Small intestine (tissue), 7 donors: ENCODE data around the gene FRAT2. TPM values are rescaled to one million over a fixed set of nuclear protein-coding genes. Genes with fewer than 3 reads are reported as not detected.
A peak's percentile ranks its signal among the peaks of the same experiment; 100 is the strongest.

Experiments used
- DNase-seq, 2 donors: peaks; one replicate each; pipeline versions ENCODE4 v3.0.0 to v3.0.0-alpha.2; 2013
- FAIRE-seq: peaks from 2 replicates; lab custom pipeline; 2012; peaks lifted over from hg19 to GRCh38; lab: Jason Lieb, UNC
- H3K27ac ChIP-seq, 3 donors: one replicate each; pipeline ENCODE4 v1.5.1; 2013; ENCODE audit warnings: low read length in 2 of 3, mild to moderate bottlenecking in 2 of 3, control low read depth in 1 of 3, inconsistent platforms in 1 of 3, low read depth in 1 of 3, moderate library complexity in 1 of 3
- H3K27me3 ChIP-seq, 3 donors: one replicate each; pipeline ENCODE4 v1.6.1; 2013; ENCODE audit warnings: low read length in 3 of 3, inconsistent platforms in 1 of 3; ENCODE audit not compliant: control insufficient read depth in 3 of 3, insufficient read depth in 3 of 3
- H3K36me3 ChIP-seq, 3 donors: one replicate each; pipeline ENCODE4 v1.6.1; 2013; ENCODE audit warnings: low read length in 3 of 3, inconsistent platforms in 1 of 3, low read depth in 1 of 3, mild to moderate bottlenecking in 1 of 3, moderate library complexity in 1 of 3; ENCODE audit not compliant: control insufficient read depth in 3 of 3, insufficient read depth in 2 of 3
- H3K4me1 ChIP-seq, 3 donors: one replicate each; pipeline ENCODE4 v1.6.1; 2013; ENCODE audit warnings: low read length in 2 of 3, inconsistent platforms in 1 of 3, low read depth in 1 of 3, mild to moderate bottlenecking in 1 of 3, moderate library complexity in 1 of 3; ENCODE audit not compliant: control insufficient read depth in 3 of 3, insufficient read depth in 2 of 3
- H3K4me3 ChIP-seq, 3 donors: one replicate each; pipeline ENCODE4 v1.5.1; 2013; ENCODE audit warnings: low read length in 3 of 3, control low read depth in 1 of 3, inconsistent platforms in 1 of 3, low read depth in 1 of 3, mild to moderate bottlenecking in 1 of 3, moderate library complexity in 1 of 3
- H3K9me3 ChIP-seq, 2 donors: one replicate each; pipeline ENCODE4 v1.6.1; 2013; ENCODE audit warnings: low read depth in 1 of 2, low read length in 1 of 2; ENCODE audit not compliant: control insufficient read depth in 2 of 2, insufficient read depth in 1 of 2
- WGBS, 3 donors: extraction: QIAGEN DNeasy Blood & Tissue Kit; methylation state at CpG; one replicate each; pipeline ENCODE4 v1.1.7; 2013; 5-methylcytosine and 5-hydroxymethylcytosine counted together
- polyA plus RNA-seq, 4 donors: library from polyadenylated mRNA; stranded (reverse) in 3 of 4; unstranded in 1 of 4; fragments of 200-250 nt in 3 of 4; fragments of 120-200 nt in 1 of 4; gene quantifications; one replicate each; pipeline versions ENCODE4 v1.2.1 to v1.2.3, GENCODE V29; 2013
- donor health status: healthy with polysubstance abuse.
- donor health status: control.
- donor health status: control.
- donor health status: Bipolar disorder and iron deficiency.
- donor health status: healthy.

Gene FRAT2
- polyA plus RNA-seq, 4 donors = 23.2 to 38.2 (median 29.1) TPM

- WGBS, 3 donors = 0 to 1% (median 1%) methylated on average over 56 to 83 of the region's 83 CpGs
- DNase-seq = peak; percentile 64 to 78
- FAIRE-seq = no peak
Measured at GRCh38 chr10:97319671-97320479, 14.7 kb downstream of the FRAT2 start.

GRCh38 chr10:97318772-97319651 lies 15.5 kb downstream of the FRAT2 start, which contains the start of gene FRAT1:
Gene FRAT1, plus strand, starts transcription at chr10:97319271. Its CDS starts 183 bp downstream, at chr10:97319454.
- 0 to 1% (median 1%) methylated on average over 45 to 79 of the region's 79 CpGs for WGBS, 3 donors
- Histone ChIP-seq H3K27me3 (peaks cover 0 to 8% (median 0%) of the 10 kb centered on the region in 3 donors), H3K4me1 (peaks cover 3 to 14% (median 6%) of the 10 kb centered on the region in 3 donors), H3K27ac (peak within 1 kb of the TSS; percentile 92 to 100 (median 97)), H3K9me3 (no peaks in the 10 kb centered on the region), H3K4me3 (peak within 1 kb of the TSS; percentile 75 to 88 (median 87)), H3K36me3 (no peaks in the 10 kb centered on the region)
- DNase-seq = peak; percentile 85 to 96
- no peak for FAIRE-seq

More at GRCh38 chr10:97319671-97320479, 14.7 kb downstream of the FRAT2 start:
- H3K9me3 ChIP-seq = no peaks in the 10 kb centered on the region
- peaks cover 3 to 14% (median 6%) of the 10 kb centered on the region in 3 donors for H3K4me1 ChIP-seq
- peak overlapping the region; percentile 34 to 100 (median 92) for H3K27ac ChIP-seq
- peaks cover 0 to 8% (median 0%) of the 10 kb centered on the region in 3 donors for H3K27me3 ChIP-seq
- peak overlapping the region; percentile 49 to 88 (median 75) for H3K4me3 ChIP-seq
- no peaks in the 10 kb centered on the region for H3K36me3 ChIP-seq

- DNase-seq (no peak), FAIRE-seq (no peak)
- Histone ChIP-seq H3K4me1 (no peaks in the 10 kb centered on the region), H3K9me3 (peaks cover 0 to 2% of the 10 kb centered on the region in 2 donors), H3K4me3 (no peak overlapping the region), H3K27me3 (no peaks in the 10 kb centered on the region), H3K36me3 (no peaks in the 10 kb centered on the region), H3K27ac (no peak overlapping the region)
- 59 to 63% (median 62%) methylated on average over 4 of the region's 4 CpGs for WGBS, 3 donors
Measured at GRCh38 chr10:97314671-97315070, 19.9 kb downstream of the FRAT2 start.

GRCh38 chr10:97312897-97313296 lies 21.6 kb downstream of the FRAT2 start:
- 83 to 87% (median 87%) methylated on average over 6 of the region's 6 CpGs for WGBS, 3 donors
- FAIRE-seq (no peak), DNase-seq (no peak)
- Histone ChIP-seq H3K27ac (no peak overlapping the region), H3K4me1 (no peaks in the 10 kb centered on the region), H3K27me3 (no peaks in the 10 kb centered on the region), H3K36me3 (no peaks in the 10 kb centered on the region), H3K9me3 (peaks cover 0 to 2% of the 10 kb centered on the region in 2 donors), H3K4me3 (no peak overlapping the region)

- 95 to 97% (median 97%) methylated on average over 4 of the region's 4 CpGs for WGBS, 3 donors
- no peak for FAIRE-seq
- H3K9me3 ChIP-seq = peaks cover 0 to 2% of the 10 kb centered on the region in 2 donors
- H3K27me3 ChIP-seq = no peaks in the 10 kb centered on the region
- H3K27ac ChIP-seq = no peak overlapping the region
- H3K4me1 ChIP-seq = no peaks in the 10 kb centered on the region
- no peak overlapping the region for H3K4me3 ChIP-seq
- no peak for DNase-seq
- H3K36me3 ChIP-seq = no peaks in the 10 kb centered on the region
Measured at GRCh38 chr10:97311111-97311626, 23.4 kb downstream of the FRAT2 start.

GRCh38 chr10:97307866-97308780 lies 26.4 kb downstream of the FRAT2 start:
- 81 to 83% (median 82%) methylated on average over 10 of the region's 10 CpGs for WGBS, 3 donors
- H3K27ac ChIP-seq = no peak overlapping the region
- no peaks in the 10 kb centered on the region for H3K4me1 ChIP-seq
- H3K27me3 ChIP-seq = no peaks in the 10 kb centered on the region
- FAIRE-seq (no peak), DNase-seq (no peak)
- H3K36me3 ChIP-seq = no peaks in the 10 kb centered on the region
- no peak overlapping the region for H3K4me3 ChIP-seq
- H3K9me3 ChIP-seq = peaks cover 0 to 2% of the 10 kb centered on the region in 2 donors

GRCh38 chr10:97307441-97307840 lies 27.1 kb downstream of the FRAT2 start:
- Histone ChIP-seq H3K27me3 (no peaks in the 10 kb centered on the region), H3K4me1 (no peaks in the 10 kb centered on the region), H3K36me3 (no peaks in the 10 kb centered on the region), H3K4me3 (no peak overlapping the region), H3K9me3 (peaks cover 0 to 2% of the 10 kb centered on the region in 2 donors), H3K27ac (no peak overlapping the region)
- WGBS, 3 donors = 38 to 89% (median 54%) methylated on average over 1 of the region's 1 CpG
- FAIRE-seq = no peak
- no peak for DNase-seq
